ENCODE results near the gene POMP.

POMP gene, protein sequence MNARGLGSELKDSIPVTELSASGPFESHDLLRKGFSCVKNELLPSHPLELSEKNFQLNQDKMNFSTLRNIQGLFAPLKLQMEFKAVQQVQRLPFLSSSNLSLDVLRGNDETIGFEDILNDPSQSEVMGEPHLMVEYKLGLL

DNA sequence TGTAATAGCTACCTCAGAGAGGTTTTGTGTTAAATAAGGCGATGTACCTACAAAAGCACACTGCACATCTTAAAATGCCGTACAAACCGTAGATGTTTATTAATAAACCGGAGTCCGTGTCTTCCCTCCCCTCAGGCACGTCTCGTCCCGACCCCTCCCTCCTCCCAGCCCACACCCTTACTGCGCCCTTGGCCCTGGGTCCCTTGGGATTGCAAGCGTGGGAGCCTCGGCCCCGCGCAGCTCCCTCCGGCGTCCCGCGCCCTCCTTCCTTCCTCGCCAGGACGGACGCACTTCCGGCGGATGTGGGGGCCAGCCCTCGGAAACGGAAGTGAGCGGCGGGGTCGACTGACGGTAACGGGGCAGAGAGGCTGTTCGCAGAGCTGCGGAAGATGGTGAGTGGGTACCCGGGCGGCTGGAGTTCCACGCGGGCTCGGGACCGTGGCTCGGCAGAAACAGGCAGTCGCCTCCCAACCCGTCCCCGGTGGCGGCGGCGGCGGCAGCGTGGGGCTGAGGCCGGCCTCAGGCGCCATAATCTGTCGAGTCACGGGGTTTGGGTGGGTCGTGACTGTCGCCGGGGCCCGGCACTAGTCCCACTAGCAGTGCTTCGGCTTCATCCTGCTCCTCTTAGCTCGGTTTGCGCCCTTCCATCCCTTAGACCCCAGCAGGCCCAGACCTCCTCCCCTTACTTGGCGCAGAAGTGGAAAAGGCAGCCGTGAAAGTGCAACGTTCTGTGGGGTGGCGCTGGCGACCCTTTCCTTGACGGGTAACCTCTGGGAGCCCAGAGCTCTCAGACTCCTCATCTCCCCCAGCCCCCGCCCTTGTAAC, at the start of gene POMP:
POMP (plus strand) TSS at position 335 of the 825 bp plus-strand sequence; CDS start at position 390, 55 bp downstream.
- DNase-seq = peak; percentile 90

DNA sequence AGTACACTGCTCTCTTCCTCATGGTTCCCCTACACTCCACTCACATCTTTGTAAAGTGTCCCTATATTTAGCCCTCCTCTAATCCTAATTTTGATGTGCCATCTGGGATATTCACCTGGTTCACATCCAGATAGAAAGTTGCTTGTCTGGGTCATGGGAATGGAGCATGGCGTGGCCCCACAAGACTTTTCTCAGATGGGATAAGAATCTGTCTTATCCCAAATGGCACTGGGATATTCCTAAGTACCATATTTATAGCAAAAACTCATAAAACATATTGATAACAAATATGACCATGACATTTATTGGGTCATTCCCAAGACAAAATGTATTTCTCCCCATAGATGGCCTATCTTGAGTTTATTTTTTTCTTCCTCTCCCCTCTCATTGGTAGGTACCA, 49.5 kb upstream of the POMP start:
- DNase-seq = no peak

DNA sequence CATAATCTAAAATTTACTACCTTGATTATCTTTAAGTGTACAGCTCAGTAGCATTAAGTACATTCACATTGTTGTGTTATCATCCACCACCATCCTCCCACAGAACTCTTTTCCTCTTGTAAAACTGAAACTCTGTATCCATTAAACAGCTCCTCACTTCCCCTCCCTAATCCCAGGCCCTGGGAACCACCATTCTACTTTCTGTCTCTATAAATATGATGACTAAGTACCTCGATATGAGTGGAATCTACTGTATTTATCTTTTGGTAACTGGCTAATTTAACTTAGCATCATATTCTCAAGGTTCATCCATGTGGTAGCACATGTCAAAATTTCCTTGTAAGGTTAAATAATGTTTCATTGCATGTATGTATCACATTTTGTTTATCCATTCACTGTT, 49.0 kb upstream of the POMP start:
- DNase-seq = no peak

DNA sequence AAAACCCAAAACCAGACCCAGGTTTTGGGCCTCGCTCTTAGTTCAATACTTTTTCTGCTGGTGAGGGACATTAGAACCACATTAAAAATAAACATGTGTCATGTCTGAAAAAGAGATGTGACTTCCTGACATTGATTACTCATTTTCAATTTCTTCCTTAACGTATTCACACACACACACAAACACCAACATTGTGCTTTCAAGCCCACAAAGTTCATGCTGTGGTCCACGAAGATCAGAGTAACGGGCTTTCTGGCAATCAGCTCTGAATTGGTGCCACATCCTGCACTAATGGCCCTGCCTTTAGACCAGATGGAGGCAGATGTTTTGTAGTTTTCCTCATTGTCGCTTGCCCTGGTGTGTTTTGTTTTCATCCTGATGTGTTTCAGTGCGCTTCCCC, 47.9 kb upstream of the POMP start:
- DNase-seq = no peak

DNA sequence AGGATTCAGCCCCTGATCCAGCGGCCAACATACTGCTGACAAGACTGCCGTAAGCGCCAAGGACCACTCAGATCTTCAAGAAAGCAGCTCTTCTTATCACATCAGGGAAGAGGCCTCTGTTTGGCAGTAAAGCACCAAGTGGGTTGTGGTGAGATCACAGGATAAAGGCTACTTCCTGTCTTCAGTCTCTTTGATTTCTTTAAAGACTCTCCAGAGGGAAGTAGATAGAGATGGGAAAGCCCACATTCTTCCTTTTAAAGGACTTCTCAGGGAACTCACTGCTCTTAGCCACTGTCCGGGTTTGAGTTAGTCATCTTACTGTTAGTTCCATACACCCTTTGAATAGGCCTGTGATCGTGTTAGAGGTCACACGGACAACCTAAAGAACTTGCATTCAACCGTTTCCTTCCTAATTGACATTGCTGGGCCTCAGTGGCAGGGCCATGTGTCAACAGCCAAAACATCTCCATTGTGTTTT, 47.2 kb upstream of the POMP start:
- DNase-seq = peak; percentile 32

DNA sequence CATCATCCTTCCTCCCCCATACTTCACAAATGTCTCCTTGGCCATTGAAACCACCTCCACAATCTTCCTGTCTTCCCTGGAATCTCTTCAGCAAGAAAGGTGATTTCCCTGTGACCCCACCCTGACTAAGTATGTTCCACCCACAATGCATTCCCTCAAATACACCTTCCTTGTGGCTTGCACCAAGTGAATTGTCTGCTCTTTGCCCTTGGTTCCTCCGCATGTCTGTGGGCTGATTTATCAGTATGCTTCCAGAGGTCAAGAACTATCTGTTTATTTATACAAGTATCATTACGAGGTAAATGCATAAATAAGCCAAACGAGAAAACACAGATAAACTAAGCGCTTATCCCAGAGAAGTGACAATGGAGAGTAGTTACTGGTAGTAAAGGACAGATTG, 45.4 kb upstream of the POMP start:
- DNase-seq = no peak

DNA sequence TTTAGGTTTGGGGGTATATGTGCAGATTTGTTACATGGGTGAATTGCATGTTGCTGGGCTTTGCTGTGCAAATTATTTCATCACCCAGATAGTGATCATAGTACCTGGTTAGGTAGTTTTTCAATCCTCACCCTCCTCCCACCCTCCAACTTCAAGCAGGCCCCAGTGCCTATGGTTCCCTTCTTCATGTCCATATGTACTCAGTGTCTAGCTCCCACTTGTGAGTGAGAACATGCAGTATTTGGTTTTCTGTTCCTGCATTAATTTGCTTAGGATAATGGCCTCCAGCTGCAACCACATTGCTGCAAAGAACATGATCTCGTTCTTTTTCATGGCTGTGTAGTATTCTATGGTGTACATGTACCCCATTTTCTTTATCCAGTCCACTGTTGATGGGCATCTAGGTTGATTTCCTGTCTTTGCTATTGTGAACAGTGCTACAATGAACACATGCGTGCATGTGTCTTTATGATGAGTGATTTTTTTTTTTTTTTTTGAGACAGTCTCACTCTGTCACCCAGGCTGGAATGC, 42.9 kb upstream of the POMP start:
- no peak for DNase-seq

DNA sequence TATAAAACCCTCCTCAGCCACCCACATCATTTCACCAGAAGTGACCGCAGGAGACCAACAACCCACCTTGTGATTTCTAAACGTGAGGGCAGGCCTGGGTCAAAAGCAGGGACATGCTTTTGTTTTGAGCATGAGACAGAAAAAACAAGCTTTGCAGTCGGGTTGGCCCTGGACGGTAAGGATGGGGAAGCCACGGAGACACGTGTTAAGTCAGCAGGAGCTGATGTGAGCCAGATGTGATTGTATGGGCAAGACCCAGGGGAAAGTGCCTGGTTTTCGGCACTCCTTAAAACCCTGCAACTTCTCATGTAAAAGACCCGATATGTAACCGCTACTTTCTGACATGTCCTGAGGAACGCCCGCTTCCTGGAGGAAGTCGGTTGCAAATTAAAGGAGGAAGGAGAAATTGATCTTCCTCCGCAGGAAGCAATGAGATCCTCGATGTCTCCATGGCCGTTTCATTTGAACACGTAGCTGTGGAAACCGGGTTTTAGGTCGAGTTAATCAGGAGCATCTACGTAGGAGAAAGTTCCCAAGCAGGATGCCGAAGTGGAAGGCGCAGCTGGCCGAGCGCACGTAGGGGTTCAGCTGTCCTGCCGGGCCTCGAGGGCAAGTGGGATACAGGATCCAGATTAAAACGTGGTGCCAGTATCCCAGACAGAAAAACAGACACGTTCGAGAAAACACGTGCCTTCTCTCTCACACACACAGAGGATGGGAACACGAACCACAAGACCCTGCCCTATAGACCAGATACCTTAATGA, 40.5 kb upstream of the POMP start:
- no peak for DNase-seq

DNA sequence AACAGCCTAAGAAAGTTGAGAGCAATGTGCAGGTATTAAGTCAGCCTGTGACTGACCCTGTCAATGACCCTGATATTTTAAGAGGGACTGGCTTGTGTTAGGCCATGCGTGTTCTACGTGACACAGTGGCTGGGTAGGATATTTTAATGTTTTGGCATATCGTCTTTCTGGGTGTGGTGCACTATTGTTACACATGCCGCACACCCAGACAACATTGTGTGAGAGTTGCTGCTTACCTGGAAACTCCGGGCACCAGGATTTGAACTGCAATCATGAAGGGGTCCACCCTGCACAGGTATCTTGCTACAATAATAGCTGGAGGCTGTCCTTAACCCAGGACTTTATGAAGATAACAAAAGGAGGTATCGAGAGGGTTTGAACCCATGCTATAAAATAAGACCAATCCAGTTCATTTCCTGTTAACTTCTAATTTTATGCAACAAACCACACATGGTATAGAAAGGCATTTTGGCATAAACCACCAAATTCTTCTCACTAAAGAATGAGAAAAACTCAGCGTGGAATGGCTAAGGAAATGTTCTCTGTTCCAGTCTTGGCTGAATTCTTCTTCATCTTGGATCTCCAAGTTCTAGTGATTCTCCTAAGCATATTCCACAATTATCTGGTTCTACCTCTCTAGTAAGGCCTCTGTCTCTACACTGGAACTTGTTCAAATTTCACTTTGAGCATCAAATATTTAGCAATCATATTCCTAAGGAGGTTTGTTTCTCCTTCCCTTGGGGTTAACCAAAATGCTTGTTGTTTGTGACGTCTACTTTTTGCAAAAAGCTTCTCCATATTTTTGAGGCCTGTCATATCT, 38.7 kb upstream of the POMP start:
- no peak for DNase-seq

DNA sequence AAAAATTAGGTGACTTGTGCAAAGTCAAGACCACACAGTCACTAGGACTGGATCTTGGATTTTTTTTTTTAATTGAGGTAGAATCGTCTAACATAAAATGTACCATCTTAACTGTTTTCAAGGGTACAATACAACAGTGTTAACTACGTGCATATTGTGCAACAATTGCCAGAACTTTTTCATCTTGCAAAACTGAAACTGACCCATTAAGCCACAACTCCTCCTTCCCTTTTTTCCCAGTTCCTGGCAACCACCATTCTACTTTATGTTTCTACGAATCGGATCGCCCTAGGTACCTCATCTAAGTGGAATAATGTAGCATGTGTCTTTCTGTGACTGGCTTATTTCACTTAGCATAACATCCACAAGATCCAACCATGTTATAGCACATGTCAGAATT, 37.5 kb upstream of the POMP start:
- DNase-seq = no peak

DNA sequence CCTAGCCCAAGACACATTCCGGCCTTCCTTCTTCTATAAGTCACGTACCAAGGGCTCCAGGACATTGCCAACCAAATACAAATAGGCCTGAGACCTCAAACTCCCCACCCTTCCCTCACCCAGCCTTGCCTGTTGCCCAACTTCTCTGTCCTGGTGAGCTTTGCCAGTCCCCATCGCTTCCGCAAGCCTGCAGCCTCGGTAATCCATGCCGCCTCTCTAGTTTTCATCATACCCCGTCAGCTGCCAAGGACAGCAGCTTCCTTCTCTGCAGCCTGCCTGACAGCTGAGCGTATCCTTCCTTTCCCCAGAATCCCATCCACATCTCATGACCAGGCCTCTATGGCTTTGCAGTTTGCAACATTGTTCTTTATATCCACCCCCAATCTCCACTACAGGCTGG, 36.6 kb upstream of the POMP start:
- no peak for DNase-seq

DNA sequence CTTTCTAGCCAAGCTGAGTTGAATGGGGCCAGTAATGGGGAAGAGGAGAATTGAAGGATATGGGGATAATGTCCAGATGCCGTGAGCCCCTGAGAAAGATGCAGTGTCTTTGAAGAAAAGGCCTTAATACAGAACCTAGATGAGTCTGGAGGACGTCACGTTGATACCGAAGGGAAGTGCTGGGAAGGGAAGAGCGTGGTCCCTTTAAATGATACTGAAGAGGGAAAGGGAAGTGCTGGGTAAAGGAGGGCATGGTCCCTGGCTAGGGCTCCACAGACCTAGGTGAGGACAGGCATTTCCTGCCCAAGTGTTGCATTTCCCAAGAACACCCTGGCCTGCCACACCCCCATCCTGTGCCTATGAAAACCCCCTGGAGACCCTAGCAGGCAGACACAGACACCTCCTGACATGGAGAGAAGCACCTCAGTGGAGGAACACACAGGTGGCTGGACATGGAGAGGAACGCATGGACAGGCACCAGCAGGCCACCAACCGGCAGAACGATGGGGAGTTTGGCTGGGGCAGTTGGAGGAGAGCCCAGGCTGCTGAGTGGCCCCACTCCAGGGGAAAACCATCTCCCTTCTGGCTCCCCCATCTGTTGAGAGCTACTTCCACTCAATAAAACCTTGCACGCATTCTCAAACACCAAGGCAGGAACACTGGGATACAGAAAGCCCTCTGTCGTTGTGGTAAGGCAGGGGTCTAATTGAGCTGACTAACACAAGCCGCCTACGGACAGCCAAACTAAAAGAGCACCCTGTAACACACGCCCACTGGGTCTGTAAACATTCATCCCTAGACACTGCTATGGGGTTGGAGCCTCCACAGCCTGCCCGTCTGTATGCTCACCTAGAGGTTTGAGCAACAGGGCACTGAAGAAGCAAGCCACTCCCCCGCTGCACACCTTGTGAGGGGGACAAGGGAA, 34.9 kb upstream of the POMP start:
- no peak for DNase-seq

DNA sequence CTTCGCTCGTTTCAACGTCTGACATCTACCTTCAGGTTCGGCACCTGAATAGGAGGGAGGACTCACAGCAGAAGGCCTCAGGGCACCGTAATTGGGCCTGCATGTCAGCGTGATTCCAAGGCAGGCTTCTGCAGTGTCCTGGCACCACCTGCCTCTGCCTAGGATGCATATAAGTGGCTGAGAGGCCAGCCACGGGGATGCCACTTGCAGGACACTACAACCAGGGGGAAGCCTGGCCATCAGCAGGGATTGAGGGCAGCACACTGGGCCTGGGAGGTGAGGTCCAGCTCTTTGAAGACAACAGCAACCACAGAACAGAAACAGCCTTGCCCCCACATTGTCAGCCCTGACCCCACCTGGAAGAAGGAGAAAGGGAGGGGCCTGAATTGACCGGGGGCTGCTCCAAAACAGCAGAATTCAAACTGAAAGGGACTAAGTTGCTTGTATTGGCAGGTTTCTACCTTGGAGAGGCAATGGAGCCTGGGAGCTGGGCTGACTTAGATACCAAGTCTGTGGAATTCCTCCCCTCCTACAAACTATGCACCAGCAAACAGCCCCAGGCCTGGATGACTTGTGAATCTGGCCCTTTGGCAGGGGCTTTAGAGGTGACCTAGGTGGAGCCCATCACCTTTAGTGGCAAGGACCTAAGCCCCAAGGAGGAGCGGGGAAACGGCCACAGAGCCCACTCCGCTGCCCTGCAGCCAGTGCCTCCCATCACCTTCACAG, 34.1 kb upstream of the POMP start:
- DNase-seq = no peak

DNA sequence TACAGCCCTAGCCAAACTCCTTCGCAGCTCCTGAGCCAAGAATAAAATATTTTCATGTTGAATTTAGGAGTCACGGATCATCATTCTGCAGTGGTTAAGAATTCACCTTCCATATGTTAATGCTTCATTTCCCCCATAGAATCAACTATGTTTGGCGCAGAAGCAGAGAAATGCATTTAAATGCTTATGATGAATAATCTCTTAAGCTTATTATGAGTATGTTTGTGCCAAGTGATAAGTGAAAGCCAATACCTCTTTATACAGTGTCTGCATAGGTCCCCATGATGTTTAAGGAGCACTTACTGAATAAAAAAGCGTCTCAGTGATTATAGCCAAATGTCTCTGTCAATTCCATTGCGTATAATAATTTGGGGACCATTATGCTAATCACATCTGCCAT, 32.7 kb upstream of the POMP start:
- no peak for DNase-seq

DNA sequence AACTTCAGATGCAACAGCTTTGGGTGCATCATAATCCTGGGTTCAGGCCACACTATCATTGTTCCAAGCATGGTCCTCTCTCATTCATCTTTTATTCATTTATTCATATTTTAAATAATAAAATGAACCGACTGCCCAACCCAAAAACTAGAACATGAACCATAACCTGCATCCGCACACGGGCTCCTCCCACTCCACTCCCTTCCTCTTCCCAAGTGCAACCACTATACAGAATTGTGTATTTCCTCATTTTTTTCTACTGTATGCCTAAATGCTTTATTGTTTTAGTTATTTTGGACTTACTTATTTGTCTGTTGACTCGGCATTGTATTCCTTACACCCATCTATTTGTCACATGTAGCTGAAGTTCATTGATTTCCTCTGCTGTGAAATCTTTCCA, 30.7 kb upstream of the POMP start:
- no peak for DNase-seq

DNA sequence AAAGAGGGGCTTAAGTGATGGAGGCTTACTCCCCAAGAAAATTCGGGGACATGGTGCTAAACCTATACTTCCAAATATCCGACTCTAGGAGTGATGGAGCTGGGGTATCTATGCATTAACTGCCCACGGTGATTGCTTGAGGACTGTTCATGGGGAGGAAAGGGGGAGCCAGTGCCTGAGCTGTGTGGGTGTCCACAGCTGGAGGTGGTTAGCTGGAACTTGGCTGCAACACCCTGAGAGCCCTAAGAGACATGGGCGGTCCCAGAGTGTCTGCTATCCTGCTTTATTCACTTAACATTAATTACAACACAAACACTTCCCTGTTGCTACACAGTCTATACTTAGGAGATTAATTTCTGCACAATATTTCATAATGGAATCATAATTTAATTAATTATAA, 28.1 kb upstream of the POMP start:
- no peak for DNase-seq

DNA sequence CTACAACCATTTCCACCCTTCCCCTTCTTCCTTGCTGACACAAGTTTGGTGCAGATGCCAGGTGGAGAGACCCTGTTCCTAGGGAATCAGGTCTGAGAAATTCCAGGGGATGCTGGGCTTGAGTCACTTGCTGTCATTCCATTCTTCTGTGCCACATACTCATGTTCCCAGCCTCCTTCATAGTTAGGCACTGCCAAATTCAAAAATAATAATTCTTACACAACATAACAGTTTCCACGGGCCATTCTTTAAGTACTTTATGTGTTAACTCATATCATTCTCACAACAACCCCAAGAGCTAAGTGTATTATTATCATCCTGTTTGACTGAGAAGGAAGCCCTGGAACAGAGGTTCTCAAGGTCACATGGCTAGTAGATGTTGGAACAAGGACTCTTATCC, 27.1 kb upstream of the POMP start:
- no peak for DNase-seq

DNA sequence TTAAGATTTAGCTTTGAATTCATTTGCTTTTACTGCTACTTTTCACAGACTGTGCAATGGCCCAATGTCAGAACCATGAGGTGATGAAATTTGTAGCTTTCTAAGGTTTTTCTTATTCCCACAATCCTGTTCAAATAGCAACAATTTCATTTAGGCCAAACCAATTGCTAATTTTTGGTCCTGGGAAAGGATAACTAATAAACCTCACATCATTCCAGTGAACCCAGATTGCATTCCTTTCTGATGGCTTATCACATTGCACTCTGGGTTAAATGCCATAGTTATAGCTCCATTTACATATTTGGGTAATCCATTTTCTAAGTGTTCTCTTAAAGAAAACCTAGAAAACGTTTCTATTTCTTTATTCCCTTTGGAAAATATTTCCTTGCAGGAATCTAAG, 22.9 kb upstream of the POMP start:
- no peak for DNase-seq

DNA sequence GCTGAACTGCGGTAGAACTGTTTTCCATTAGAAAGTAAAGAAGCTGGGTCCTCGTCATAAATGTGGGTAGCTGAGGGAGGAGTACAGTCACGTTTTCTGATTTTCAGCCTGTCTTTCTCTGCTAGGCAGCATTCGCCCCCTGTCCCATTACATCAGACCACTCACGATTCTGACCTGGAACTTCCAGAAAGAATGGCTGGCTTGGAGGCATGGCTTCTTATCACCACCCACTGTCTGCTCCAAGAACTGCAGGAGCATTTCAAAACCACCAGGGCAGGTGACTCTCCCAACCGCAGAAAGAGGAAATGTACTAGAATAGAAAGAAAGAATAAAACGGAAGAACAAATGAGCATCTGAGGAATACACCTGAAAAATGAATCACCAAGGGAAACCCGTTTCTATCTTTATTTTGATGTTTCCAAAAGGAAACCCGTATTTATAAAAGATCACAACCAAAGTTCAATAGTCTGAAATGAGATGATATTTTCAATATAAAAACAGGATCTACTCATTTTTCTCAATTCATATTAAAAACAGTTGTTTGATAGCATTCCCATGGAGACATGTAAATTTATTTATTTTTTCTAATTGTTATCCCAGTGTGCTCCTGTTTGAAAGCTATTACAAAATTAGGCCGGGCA, 22.1 kb upstream of the POMP start:
- DNase-seq = peak; percentile 56

DNA sequence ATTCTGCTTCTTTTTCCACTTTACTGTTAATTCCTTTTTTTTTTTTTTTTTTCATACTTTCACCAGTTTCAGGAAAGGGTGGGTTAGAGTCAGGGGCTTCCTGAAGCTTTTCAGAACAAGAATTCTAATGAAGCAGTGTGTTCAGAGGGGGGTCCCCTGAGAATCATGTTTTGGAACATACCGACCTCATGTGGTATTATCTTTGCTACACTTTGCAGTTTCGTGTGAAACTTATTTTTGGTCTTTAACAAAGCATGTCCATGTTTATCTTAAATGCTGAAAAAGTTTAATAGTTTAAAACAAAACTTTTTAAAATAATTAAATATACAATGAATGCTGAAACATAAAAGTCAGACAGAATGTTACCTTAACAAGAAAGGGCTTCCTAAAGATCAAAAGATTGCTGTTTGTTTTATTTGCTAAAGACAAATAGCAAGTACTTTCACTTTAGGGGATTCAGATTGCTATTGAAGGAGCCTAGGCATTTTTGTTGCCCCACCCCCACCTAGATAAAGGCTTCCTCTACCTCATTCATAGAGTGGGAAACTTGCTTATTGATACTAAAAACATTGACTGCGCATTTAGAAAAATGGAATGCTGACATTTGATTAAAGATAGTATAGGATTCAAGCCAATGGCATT, 21.1 kb upstream of the POMP start:
- no peak for DNase-seq

Measured in CD4-positive, alpha-beta T cell treated with Interleukin-10 for 1 hour (primary cell).